HG02840 (cell line): ENCODE measurements around the gene TYRP1.

Source experiments
- ATAC-seq: cut with Tn5 transposase; IDR thresholded peaks from one replicate; pipeline ENCODE4 v1.9.1; 2021; ENCODE audit warnings: mild to moderate bottlenecking, moderate library complexity, moderate number of reproducible peaks; ENCODE audit not compliant: unreplicated experiment, low FRiP score

TYRP1 gene

DNA sequence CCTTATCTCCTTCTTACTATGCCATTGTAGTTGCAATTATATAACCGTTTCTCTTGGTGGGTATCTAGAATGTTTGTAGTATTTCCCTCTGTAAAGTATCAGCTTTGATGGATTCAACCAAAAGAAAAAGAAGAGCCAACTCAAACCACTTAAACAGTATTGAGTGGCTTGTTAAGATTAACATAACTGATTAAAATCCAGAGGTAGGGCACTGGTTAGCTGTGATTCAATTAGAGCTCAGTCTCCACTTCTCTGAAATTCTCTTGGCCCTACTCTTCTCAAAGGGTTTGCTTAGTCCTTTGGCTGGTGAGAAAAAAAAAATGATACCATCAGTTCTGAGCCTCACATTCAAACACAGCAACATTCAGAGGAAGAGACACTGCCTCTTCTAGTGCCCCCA is 37.0 kb downstream of the TYRP1 start:
- ATAC-seq: no peak

DNA sequence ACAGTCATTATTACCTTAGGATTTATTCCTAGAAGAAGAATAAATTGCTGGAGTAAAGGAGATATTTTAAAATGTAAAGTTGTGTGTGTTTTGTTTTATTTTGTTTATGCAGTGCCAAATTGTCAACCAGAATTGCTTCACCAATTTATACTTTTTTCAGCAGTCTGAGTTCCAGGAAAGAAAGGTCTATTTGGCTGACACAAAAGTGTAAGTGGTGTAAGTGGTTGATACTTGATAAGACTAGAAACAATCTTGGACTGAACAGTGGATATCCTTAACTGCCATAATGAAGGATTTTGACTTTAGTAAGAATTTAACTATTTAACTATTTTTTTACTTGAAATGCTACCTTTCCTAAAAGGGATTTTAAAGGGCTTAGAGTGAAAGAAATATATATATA is 37.7 kb downstream of the TYRP1 start:
- no peak for ATAC-seq

DNA sequence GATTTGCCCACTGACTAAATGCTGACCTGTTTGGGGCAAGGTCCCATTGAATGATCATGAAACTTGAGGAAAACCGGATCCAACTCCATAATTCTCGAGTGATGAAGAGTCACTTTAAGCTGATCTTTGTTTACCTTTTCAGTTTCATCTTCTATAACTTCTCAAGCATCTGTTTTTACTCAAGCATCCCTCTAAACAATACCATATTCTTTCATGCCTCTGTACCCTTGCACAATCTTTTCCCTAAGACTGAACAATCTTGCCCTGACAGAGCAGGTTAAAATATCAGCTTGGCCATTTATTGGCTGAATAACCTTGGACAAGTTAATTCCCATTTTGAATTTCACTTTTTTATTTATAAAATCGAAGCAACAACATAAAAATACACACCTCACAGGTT is 39.8 kb downstream of the TYRP1 start:
- no peak for ATAC-seq

DNA sequence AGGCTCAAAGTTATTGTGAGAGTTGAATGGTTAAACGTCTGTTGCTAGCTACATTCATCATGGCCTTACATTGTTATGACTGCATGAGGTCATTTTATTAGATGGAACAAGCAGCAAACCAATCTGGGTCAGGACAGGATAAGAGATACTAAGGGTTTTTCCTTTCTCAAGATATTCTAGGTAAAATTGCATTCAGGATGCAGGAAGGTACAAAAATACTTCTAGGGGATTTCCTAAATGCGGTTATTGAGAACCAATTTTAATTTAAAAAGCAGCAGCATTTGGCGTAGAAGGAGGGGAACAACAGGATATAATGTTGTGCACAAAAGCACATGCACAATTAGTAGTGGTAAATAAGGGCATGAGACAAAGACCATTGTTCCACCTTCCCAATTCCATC is 42.5 kb downstream of the TYRP1 start:
- no peak for ATAC-seq

DNA sequence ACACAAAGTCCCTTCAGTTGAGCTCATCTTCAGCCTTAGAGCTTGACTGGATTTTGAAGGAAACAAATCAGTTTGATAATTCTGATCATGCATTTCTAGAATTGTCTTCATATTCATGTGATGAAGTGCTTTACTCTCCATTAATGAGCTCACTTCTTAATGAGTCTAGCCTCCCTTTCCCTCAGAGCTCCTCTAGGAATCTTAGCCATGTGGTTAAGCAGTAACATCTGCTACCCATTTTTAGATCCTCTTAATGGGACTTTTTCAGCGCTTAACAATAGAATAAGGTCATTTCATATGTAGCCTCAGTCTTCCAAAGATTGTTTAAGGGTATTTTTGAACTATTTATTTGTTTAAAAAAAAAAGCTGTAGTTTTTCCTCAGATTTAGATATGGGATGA is 44.7 kb downstream of the TYRP1 start:
- ATAC-seq: no peak

DNA sequence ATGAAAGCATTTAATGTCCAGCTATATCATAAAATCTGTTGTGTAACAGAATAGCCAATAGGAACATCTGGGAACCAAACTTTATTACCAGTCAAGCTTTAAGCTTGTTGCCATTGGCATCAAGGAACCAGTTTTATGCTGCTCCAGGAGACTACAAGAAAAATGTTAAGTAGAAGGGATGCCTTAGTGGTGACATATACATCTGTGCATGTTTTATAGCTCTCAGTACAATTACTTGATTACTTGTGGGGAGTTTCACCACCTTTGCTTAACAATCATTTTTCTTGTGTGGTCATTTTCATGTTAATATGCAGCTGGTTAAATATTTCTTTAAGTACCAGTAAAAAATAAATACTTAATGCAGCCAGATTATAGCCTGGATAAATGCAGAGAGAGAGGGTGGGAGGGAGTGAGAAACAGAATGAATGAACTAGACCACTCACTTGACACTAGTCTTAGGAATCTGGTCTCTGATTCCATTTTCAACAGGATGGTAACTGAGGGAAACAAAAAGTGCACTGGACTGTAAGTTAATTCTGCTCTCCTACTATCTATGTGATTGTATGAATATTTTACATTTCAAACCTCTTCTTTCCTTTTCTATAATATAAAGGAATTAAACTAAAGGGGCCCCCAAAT is 45.9 kb downstream of the TYRP1 start:
- no peak for ATAC-seq

DNA sequence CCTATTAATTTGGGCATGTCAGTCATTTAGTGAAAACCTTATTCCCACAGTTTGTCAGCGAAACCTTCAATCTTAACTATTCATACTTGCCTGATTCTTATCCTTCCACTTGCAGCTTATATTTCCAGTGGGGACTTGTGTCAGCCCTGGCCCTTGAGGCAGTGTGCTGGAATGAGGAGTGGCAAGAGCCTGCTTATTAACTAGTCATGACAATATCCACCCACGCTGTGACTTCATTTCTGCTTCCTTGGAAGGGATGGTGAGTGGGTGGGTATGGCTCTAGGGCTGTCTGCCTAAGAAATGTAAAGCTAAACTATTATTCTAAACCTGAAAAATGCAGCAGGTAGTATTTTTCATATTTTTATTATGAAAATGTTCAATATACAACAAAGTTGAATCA is 47.7 kb downstream of the TYRP1 start:
- ATAC-seq: no peak

DNA sequence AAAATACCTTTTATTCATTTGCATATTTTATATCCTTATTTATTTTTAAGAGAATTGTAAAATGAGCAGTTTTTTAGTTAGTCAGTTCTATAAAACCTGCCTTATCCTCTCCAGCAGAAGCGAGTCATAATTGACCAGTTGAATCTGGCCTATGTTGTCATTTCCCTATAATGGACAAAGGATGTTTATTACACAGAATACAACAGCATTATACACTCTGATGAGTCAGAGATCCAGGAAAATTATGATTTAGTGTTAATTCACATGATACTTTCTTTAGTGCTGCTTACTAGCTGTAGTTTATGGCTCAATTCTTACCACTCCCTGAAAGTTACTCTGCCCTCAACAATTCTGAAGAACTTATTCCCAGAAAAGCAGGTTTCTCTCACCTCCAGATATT is 54.8 kb downstream of the TYRP1 start:
- ATAC-seq: no peak

DNA sequence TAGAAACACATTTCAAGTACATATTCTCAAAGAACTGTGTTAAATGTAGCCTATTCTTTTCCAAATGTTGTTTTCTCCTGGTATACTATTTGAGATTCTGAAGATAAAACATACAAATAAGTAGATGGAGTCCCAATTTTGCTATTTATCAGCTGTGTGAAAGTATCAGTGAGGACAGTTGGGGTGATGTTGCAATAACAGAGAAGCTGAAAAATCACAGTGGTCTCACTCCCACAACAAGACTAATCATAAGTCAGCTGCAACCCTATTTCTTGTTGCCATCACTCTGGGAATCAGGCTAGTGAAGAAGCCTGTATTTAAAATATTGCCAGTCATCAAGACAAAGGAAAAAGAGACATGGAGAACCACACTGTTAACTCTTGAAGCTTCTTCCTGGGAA is 55.8 kb downstream of the TYRP1 start:
- ATAC-seq: no peak

DNA sequence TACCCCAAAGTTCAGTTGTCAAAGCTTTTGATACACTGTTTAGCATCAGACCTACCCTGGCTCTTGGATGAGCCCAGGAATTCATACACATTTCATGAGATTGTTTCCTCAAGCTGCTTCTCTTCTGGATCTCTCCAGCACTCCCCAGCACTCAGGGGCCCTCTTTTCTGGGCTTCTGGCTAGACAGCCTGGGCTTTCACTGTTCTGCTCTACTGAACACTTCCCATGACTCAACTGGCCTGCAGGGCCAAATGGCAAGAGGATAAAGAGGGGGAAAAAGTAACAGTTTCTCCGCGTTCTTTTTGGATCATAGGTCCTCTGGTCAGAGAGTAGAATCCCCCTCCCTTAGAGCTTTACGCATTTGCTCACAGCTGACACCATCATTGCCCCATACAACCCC is 60.7 kb downstream of the TYRP1 start:
- no peak for ATAC-seq

DNA sequence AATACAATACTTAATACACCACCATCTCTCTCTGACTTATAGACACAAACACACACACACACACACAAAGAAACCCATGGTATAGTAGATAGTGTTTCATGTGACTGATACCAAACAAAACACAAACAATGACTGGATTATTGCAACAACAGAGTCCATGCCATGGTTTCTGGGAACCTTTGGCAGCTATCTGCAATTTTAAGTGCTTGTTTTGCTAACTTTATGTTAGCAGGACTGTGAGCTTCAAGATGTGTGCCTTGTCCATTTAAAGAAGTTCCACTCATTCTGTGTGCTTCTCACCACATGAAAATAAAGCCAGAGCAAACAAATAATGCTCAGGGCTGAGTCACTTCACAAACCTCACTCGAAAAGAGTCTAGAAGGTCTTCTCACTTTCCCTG is 66.6 kb downstream of the TYRP1 start:
- no peak for ATAC-seq
